Adrenal gland (tissue), 12 donors: ENCODE results near the gene ZNF488. TPM values are rescaled to one million over a fixed set of nuclear protein-coding genes. Genes with fewer than 3 reads are reported as not detected.

Experiments used
- DNase-seq, 7 donors: peaks; one replicate each; pipeline ENCODE4 v3.0.0-alpha.2; 2019 to 2020
- H3K27ac ChIP-seq, 5 donors: fragments of 200-600 bp; sonication (generic) in 4 of 5; 1 replicate in 3 of 5; 2 replicates in 2 of 5; pipeline versions ENCODE4 v1.5.1 to v1.8.0; 2016 to 2020; ENCODE audit warnings: mild to moderate bottlenecking in 1 of 5
- H3K27me3 ChIP-seq: fragments of 200-600 bp; 2 replicates; pipeline ENCODE4 v1.8.0; 2021
- H3K36me3 ChIP-seq, 2 donors: fragments of 200-600 bp; replicated peaks in 1 of 2; 1 replicate in 1 of 2; 2 replicates in 1 of 2; pipeline versions ENCODE4 v1.5.1 to v1.8.0; 2018 to 2022
- H3K4me1 ChIP-seq, 2 donors: fragments of 200-600 bp; replicated peaks in 1 of 2; 1 replicate in 1 of 2; 2 replicates in 1 of 2; pipeline versions ENCODE4 v1.5.1 to v1.8.0; 2018 to 2021
- H3K4me3 ChIP-seq, 4 donors: fragments of 200-600 bp; sonication (generic) in 3 of 4; one replicate each; pipeline ENCODE4 v1.5.1; 2016 to 2018
- H3K9me3 ChIP-seq, 3 donors: fragments of 200-600 bp; sonication (generic) in 1 of 3; replicated peaks in 1 of 3; 1 replicate in 2 of 3; 2 replicates in 1 of 3; pipeline versions ENCODE4 v1.5.1 to v1.8.0; 2016 to 2021
- CTCF ChIP-seq, 6 experiments: fragments of 450-650 bp in 4 of 6; fragments of 200-600 bp in 2 of 6; sonication (generic) in 1 of 6; IDR thresholded peaks; 1 replicate in 5 of 6; 2 replicates in 1 of 6; pipeline versions ENCODE4 v1.5.1 to v1.8.0; 2016 to 2021; ENCODE audit warnings: antibody characterized with exemption in 6 of 6, mild to moderate bottlenecking in 2 of 6, moderate library complexity in 1 of 6
- POLR2A ChIP-seq, 2 donors: fragments of 450-650 bp; IDR thresholded peaks; one replicate each; pipeline ENCODE4 v1.6.1; 2017; ENCODE audit warnings: antibody characterized with exemption in 2 of 2, mild to moderate bottlenecking in 2 of 2, moderate library complexity in 1 of 2
- WGBS, 4 donors: extraction: QIAGEN DNeasy Blood & Tissue Kit in 2 of 4; methylation state at CpG; one replicate each; pipeline versions ENCODE4 v1.1.5 to v1.1.7; 2013 to 2017; 5-methylcytosine and 5-hydroxymethylcytosine counted together
- intact Hi-C, 2 donors: fragments of 100-400 bp; cut with DNase I; formaldehyde crosslinking; loops; one replicate each; pipeline versions ENCODE4 v1.14.1 to v1.15.0; 2022 to 2023
- polyA plus RNA-seq, 3 donors: library from polyadenylated mRNA; stranded (reverse); fragments of 200-250 nt in 2 of 3; fragments of 350-450 nt in 1 of 3; fragmentation: Illumina TruSeq in 1 of 3; extraction: RNeasy Lipid Tissue Mini Kit (QIAGEN cat#74804) in 1 of 3; gene quantifications; one replicate each; pipeline ENCODE4 v1.2.3, GENCODE V29; 2013 to 2014
- total RNA-seq, 9 donors: library from RNA; depleted of rRNA in 4 of 9; stranded (reverse); fragments of >200 nt in 4 of 9; fragments of 120-200 nt in 1 of 9; fragmentation: NEBNext Ultra II Directional in 1 of 9; extraction: Animal tissue kit (Norgen Biotek cat#: 25700) in 1 of 9; gene quantifications; one replicate each; pipeline versions ENCODE4 v1.1.0 to v1.2.4, GENCODE V29; 2013 to 2023
- donor health status: healthy with polysubstance abuse.
- donor health status: Bipolar disorder and iron deficiency.
- donor health status: DM: yes; HTN: yes; CAD: no.
- donor health status: DM: no; HTN: no; CAD: no.
- donor health status: DM: no; HTN: no; CAD: no.
- donor health status: DM: yes; HTN: yes; CAD: no.

The ZNF488 gene
- total and polyA plus RNA-seq, 12 donors: 0.03 to 0.20 (median 0.11) TPM; not detected in 3

DNA sequence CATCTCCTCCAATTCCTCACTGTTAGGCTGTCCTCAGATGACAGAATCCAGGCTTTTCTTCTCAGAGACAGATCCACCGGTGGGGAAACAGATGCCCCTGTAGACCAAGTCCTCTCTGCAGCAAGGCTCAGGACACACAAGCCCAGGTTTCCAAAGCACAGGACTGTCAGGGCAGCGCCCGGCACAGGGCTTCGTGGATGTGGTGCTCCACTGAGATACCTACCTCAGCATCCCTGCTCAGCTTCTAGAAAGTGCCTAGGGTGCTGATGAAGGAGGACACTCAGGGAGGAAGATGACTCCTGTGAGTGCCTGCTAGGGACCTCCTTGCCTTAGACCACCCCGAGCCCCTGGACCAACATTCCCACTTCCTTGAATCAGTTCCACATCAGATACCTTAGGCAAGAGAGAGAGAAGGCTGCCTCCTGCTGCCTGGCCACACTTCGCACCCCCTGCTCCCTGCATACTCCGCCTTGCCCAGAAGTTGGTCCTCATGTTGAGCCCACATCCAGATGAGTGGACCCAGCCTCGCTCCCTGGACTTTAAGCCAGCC, 44.8 kb downstream of the ZNF488 start:
- no peak for DNase-seq
- Histone ChIP-seq H3K27me3 (no peaks in the 10 kb centered on the region), H3K4me3 (no peak overlapping the region), H3K36me3 (no peaks in the 10 kb centered on the region), H3K4me1 (no peaks in the 10 kb centered on the region), H3K9me3 (no peaks in the 10 kb centered on the region), H3K27ac (no peak overlapping the region)
- intact Hi-C loops: no loop called here
- 84 to 91% (median 89%) methylated on average over 7 to 8 of the region's 8 CpGs for WGBS, 4 donors
- no peak for TF ChIP-seq POLR2A (IDR thresholded peaks at IDR 0.05)
- TF ChIP-seq CTCF (IDR thresholded peaks at IDR 0.05): no peak

DNA sequence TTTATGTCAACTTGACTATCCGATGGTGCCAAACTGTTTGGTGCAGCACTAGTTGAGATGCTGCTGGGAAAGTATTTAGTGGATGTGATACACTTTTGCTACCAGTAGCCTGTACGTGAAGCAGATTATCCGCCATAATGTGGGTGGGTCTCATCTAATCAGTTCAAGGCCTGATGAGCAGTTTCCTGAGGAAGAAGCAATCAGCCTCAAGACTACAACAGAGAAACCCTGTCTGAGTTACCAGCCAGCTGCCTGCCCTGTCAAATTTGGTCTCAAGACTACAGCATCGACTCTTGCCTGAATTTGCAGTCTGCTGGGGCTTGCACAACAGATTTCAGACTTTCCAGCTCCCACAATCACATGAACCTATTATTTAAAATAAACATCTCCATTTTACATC, 46.8 kb downstream of the ZNF488 start:
- H3K9me3 ChIP-seq: no peaks in the 10 kb centered on the region
- no peaks in the 10 kb centered on the region for H3K27me3 ChIP-seq
- no peak overlapping the region for H3K4me3 ChIP-seq
- no peak overlapping the region for H3K27ac ChIP-seq
- no peaks in the 10 kb centered on the region for H3K36me3 ChIP-seq
- TF ChIP-seq POLR2A (IDR thresholded peaks at IDR 0.05): no peak
- TF ChIP-seq CTCF (IDR thresholded peaks at IDR 0.05): no peak
- no peak for DNase-seq
- no peaks in the 10 kb centered on the region for H3K4me1 ChIP-seq
- 76 to 92% (median 78%) methylated on average over 4 of the region's 4 CpGs for WGBS, 4 donors
- intact Hi-C loops: no loop called here

GRCh38 chr10:47336387-47337134, 47.5 kb downstream of the ZNF488 start:
- Histone ChIP-seq H3K4me1 (peaks cover 0 to 4% of the 10 kb centered on the region in 2 donors), H3K27ac (no peak overlapping the region), H3K27me3 (no peaks in the 10 kb centered on the region), H3K9me3 (no peaks in the 10 kb centered on the region), H3K4me3 (no peak overlapping the region), H3K36me3 (no peaks in the 10 kb centered on the region)
- no peak for DNase-seq
- TF ChIP-seq POLR2A (IDR thresholded peaks at IDR 0.05): no peak
- TF ChIP-seq CTCF (IDR thresholded peaks at IDR 0.05): no peak
- intact Hi-C loops: no loop called here
- 79 to 92% (median 88%) methylated on average over 15 of the region's 15 CpGs for WGBS, 4 donors

DNA sequence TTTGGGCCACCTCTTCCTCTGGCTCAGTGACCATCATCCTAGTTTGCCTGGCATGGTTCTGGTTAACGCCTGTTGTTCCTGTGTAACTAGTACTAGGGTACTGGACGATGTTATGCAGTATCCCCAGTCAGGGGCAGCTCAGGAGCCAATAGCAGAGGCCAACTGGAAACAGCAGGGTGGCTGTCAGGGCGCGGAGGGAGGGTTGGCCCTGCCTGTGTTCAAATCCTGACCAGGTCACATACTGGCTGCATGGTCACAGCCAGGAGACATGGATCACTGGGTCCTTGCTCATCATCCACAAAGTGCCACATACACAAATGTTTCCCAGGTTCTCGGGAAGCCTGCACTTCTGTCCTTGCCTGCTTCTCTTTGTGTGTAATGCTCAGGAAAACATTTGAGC, 48.2 kb downstream of the ZNF488 start:
- TF ChIP-seq POLR2A (IDR thresholded peaks at IDR 0.05): no peak
- no peaks in the 10 kb centered on the region for H3K9me3 ChIP-seq
- H3K27ac ChIP-seq: no peak overlapping the region
- intact Hi-C loops: no loop called here
- H3K36me3 ChIP-seq: no peaks in the 10 kb centered on the region
- no peaks in the 10 kb centered on the region for H3K27me3 ChIP-seq
- no peak for DNase-seq
- H3K4me1 ChIP-seq: peaks cover 0 to 4% of the 10 kb centered on the region in 2 donors
- no peak overlapping the region for H3K4me3 ChIP-seq
- 88 to 94% (median 90%) methylated on average over 4 to 5 of the region's 5 CpGs for WGBS, 4 donors
